Fibroblast of skin of left quadriceps (primary cell): Measurements from ENCODE around the gene RPS25.
"Not testable (repeated sequence)": the region's sequence is repeated elsewhere in the genome, so short reads cannot be mapped to it uniquely, and the experiment has no call there.

Source experiments
- DNase-seq, 2 experiments: peaks; one replicate each; pipeline ENCODE4 v3.0.0-alpha.2; 2013; ENCODE audit warnings: low read depth in 2 of 2

RPS25 gene

GRCh38 chr11:119039471-119039870, 21.3 kb upstream of the RPS25 start:
- not testable (repeated sequence) for DNase-seq

DNA sequence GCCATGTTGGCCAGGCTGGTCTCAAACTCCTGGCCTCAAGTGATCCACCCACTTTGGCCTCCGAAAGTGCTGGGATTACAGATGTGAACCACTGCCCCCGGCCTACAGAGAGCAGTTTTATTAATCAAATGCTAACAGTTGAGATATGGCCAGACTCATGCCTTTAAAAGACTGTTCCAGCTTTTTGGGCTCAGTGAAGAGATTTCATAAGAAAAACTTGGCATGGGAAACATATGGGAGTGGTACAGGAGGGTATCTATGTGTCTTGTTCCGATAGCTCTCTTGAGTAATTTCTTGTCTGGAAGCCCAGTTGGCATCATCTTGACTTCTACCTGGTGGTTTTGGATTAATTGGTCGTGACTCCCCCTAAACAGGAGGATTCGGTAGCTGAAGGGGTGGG, 20.7 kb upstream of the RPS25 start:
- DNase-seq = no peak

GRCh38 chr11:119034813-119035212, 16.7 kb upstream of the RPS25 start:
- DNase-seq = no peak

GRCh38 chr11:119033421-119033820, 15.3 kb upstream of the RPS25 start:
- not testable (repeated sequence) for DNase-seq

- no peak for DNase-seq
These were observed 13.8 kb upstream of the RPS25 start for GRCh38 chr11:119031912-119032280.

DNA sequence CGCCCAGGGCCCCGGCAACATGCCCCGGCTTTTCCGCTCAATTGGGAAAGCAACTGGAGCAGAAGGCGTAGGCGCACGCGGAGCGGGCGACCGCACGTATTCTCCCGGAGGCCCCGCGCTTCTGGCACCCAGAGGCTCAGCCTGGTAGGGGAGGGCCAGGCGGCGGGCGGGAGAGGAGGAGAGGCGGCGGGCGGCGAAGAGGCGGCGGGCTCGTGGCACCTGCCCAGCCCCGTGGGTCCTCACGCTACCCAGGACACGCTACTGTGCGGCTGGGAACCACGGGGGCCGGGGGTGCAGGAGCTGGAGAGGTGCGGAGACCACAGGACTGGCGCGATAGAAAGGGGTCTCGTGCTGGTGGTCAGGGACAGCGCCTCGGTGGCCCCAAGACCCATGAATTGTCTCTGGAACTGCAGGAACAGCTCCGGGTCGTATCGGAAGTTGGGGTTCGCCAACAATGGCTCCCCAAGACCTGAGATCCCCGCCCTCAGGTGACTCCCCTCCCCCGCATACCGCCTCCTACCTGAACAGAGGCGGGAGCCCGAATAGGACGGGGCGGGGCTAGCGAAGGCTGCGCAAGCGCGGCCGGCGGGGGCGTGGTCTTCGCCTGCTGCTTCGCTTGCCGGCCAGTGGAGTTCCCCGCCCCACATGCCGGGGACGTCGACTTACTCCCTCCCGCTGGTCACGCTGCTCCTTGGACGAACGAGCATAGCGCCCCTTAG, 12.3 kb upstream of the RPS25 start, which contains the start of gene SLC37A4:
SLC37A4 (minus strand) TSS at position 549 of the 719 bp plus-strand sequence.
- DNase-seq = peak; percentile 89 to 91

DNA sequence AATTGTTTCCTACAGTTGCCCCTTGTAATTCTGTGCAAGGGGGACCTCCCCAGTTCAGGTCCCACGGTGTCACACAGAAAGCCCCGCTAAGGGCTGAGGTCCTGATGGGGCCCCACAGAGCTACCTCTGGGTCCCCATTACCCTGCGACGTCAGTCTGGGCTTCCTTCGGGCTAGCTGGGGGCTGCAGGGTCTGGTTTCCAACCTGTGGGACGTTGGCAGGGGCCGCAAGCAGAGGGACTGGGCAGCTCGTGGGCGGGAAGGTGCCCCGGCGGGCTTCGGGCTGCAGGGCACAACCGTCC, 11.8 kb upstream of the RPS25 start:
- no peak for DNase-seq

- no peak for DNase-seq
These were observed 11.3 kb upstream of the RPS25 start for GRCh38 chr11:119029340-119030028.

DNA sequence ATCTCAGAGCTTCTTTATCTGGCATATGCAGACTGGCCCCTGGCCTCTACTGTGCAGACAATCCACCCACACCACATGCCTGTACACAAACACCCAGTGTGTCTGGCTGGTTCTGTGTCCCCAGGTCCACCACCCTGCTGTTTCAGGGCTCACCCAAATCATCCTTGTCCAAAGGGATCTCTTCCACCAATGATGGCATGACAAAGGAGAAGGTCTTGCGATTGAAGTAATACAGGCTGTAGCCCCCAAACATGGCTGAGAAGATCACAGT, 10.9 kb upstream of the RPS25 start:
- DNase-seq = no peak

GRCh38 chr11:119028346-119029068, 10.4 kb upstream of the RPS25 start:
- no peak for DNase-seq

GRCh38 chr11:119027561-119028345, 9.6 kb upstream of the RPS25 start:
- DNase-seq = no peak

DNA sequence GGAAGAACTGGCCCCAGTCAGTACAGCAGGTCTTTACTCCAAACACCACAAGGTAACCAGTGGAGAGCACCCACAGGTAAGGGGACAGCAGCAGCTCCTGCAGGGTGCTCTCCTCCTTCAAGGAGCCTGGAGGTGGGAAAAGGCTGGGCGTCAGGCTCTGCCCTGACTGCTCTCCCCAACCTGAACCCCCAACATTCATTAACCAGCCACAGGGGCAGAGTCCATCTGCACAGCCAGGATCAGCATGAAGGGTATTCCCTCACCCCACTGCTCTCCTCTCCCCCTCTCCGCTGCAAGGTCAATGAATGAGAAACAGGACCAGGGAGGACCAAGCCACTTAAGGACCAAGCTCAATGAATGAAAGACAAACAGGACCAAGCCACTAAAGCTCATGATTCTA, 8.8 kb upstream of the RPS25 start:
- DNase-seq = no peak

- no peak for DNase-seq
These were observed 8.0 kb upstream of the RPS25 start for GRCh38 chr11:119025978-119026766.

DNA sequence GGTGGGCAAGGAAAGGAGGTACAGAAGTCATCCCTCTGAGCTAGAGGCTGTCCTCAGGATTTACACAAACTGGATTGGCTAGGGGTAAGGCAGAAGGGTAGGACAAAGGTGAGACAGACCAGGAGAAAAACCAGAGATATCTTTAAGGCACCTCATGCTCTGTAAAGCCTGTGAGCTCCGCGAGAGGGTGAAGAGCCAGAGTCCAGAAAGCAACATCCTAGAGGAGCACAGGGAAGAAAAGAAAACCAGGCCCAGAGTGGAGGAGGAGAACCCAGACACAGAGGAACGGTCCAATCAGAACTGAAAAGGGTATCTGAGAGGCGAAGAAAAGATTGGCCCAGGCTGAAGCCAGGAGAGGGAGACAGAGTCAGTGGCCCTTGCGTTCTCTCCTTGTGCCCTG, 7.4 kb upstream of the RPS25 start:
- no peak for DNase-seq

DNA sequence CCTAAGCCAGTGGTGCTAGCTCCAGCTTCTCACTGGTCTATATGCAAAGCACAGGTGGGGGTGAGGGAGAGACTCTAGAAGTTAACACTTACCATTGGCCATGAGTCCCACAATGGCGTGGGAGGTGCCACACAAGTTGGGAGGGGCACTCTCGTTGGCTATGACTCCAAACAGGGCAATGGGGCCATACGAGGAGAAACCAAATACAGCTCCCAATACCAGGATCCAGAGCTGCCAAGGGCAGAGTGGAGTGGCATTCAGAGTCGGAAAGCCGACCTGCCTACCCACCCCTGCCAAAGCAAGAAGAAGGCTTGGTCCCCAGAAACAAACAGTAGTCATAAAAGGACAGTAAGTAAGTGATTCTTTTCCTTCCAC, 6.9 kb upstream of the RPS25 start:
- DNase-seq = no peak

- no peak for DNase-seq
These were observed 6.4 kb upstream of the RPS25 start for GRCh38 chr11:119024430-119025098.

DNA sequence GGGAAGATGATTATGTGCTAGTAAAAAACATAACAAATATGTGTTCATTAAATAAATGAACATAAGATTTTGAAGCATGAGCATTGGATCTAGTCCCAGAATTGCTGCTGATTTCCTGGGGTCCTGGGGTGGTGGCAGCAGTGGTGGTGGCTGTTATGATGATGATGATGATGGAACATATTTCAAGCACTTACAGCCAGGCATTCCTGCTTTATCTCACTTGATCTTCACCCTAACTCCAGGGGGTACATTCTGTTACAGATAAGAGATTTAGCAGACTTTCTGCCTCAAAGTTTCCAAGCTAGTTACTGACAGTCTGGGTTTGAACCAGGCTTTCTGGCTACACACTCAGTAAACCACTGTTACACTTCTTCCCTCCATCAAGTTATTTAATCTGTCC, 5.6 kb upstream of the RPS25 start:
- no peak for DNase-seq

GRCh38 chr11:119021631-119022030, 3.5 kb upstream of the RPS25 start:
- DNase-seq = no peak

DNA sequence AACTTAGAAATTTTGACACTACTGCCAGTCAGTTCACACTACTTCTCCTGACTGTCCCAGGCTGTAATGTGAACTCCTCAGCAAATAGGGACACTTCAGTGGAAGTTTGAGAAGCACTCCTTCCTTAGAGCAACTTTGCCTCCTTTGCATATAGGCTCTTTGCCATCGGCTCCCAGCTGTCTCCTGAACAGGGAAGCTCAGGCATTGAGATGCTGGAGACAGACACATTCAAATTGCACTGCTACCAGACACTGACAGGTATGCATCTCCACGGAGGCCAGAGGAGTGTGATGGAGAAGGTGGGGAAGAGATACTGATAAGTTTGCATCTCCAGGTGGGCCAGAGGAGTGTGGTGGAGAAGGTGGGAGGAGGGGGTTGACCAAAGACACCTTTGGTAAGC, 1.9 kb upstream of the RPS25 start:
- DNase-seq = no peak

- DNase-seq = not testable (repeated sequence)
These were observed 766 bp downstream of the RPS25 start for GRCh38 chr11:119017377-119017776.
